Measurements from ENCODE around the gene NOTCH2.

The NOTCH2 gene

DNA sequence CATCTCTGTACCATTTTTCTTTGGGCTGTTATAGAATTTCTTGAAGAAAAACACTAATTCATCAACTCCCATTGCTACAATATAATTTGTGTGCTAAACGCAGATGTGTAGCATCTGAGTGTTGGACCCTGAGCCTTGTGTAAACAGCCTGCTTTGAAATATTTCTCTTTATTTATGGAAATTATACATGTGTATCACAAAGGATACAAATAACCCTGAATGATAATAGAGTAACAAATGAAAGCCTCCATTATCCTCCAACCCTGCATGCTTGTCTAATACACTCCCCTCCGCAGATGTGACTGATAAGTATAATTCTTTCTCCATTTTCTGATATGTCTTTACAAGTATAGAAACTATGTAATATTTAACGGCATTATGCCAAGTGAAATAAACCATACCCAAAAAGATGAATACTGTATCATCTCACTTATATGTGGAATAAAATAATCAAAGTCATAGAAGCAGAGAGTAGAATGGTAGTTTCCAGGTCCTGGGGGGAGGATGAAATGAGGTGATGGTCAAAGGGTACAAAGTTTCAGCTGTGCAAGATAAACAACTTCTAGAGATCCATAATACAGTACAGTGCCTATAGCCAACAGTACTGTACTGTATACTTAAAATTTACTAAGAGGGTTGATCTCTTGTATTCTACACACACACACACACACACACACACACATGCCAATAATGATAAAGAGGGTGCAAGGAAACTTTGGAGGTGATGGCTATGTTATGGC, 170.3 kb downstream of the NOTCH2 start:
- Histone ChIP-seq H3K36me3 (ENCODE audit: control insufficient read depth in 1 of 2, insufficient read depth in 2 of 2, low read length in 2 of 2) (no peaks in the 10 kb centered on the region), H4K12ac (ENCODE audit: low read depth, low read length) (no peak overlapping the region), H3K14ac (ENCODE audit: low read length) (no peak overlapping the region), H4K8ac (ENCODE audit: low read depth, low read length) (no peak overlapping the region), H2BK120ac (ENCODE audit: insufficient read depth, low read length, poor library complexity) (no peak overlapping the region), H3K9ac (ENCODE audit: low read length) (no peak overlapping the region), H3K27ac (ENCODE audit: low read depth, low read length) (no peak overlapping the region), H3K9me3 (ENCODE audit: insufficient read depth, low read depth, low read length) (no peaks in the 10 kb centered on the region), H3K4me3 (ENCODE audit: low read depth, low read length) (no peak overlapping the region), H3K27me3 (ENCODE audit: insufficient read depth, low read length) (no peaks in the 10 kb centered on the region), H3K23ac (ENCODE audit: low read length) (no peak overlapping the region), H3K4ac (ENCODE audit: low read depth, low read length) (no peak overlapping the region), H2AFZ (ENCODE audit: insufficient read depth, low read length, poor library complexity) (no peak overlapping the region), H4K91ac (ENCODE audit: low read depth, low read length) (no peak overlapping the region), H3K79me1 (ENCODE audit: low read length) (no peaks in the 10 kb centered on the region), H3K4me2 (ENCODE audit: low read length) (no peak overlapping the region), H2BK12ac (ENCODE audit: low read length) (no peak overlapping the region), H3K18ac (ENCODE audit: low read length) (no peak overlapping the region), H2BK5ac (ENCODE audit: low read depth, low read length, poor library complexity) (no peak overlapping the region), H2AK5ac (ENCODE audit: low read length) (no peak overlapping the region), H3K4me1 (ENCODE audit: control insufficient read depth in 1 of 2, insufficient read depth in 2 of 2, low read length in 2 of 2) (no peaks in the 10 kb centered on the region), H3K79me2 (ENCODE audit: control insufficient read depth, insufficient read depth, low read length, poor library complexity) (no peaks in the 10 kb centered on the region)
- DNase-seq, result no peak
- no CpG with 5 or more reads among the region's 3 CpGs for whole genome bisulfite sequencing (ENCODE audit: extremely low coverage, insufficient coverage, insufficient read length)

DNA sequence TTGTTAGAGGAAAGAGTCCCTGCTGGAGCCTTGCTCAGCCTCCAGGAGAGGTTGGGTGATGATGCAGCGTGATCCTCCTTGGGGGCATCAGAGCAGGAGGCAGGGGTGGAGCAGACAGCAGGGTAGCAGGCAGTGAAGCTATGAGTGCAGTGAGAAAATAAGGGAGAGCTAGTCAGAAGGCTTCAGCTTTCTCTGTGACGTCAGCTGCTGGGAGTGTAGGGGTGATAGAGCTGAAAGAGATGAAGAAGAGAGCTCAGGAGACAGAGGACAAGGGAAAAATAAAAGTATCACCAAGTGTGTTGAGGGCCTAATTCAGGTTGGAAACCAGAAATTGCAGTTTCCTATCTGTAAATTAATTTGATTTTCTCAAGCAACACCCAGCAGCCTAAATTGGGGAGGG, 170.9 kb downstream of the NOTCH2 start:
- Histone ChIP-seq H2AK5ac (ENCODE audit: low read length) (no peak overlapping the region), H3K4me2 (ENCODE audit: low read length) (no peak overlapping the region)
- WGBS (ENCODE audit: extremely low coverage, insufficient coverage, insufficient read length), result no CpG with 5 or more reads among the region's 2 CpGs

GRCh38 chr1:119896303-119896702, 173.2 kb downstream of the NOTCH2 start, which contains the start of gene ADAM30:
Gene ADAM30 (minus strand): TSS chr1:119896515. CDS start chr1:119896336, 179 bp downstream.
- WGBS (ENCODE audit: extremely low coverage, insufficient coverage, insufficient read length), result 100% methylated on average over 4 of the region's 24 CpGs
- no peak within 1 kb of the TSS for H3K4me2 ChIP-seq (ENCODE audit: low read length)
- no peaks in the 10 kb centered on the region for H3K79me1 ChIP-seq (ENCODE audit: low read length)
- no peak within 1 kb of the TSS for H4K8ac ChIP-seq (ENCODE audit: low read depth, low read length)
- H3K9me3 ChIP-seq (ENCODE audit: insufficient read depth, low read depth, low read length), result no peaks in the 10 kb centered on the region
- no peak within 1 kb of the TSS for H3K9ac ChIP-seq (ENCODE audit: low read length)
- no peaks in the 10 kb centered on the region for H3K79me2 ChIP-seq (ENCODE audit: control insufficient read depth, insufficient read depth, low read length, poor library complexity)
- H3K27me3 ChIP-seq (ENCODE audit: insufficient read depth, low read length), result no peaks in the 10 kb centered on the region
- H2AFZ ChIP-seq (ENCODE audit: insufficient read depth, low read length, poor library complexity), result no peak within 1 kb of the TSS
- no peak within 1 kb of the TSS for H2BK120ac ChIP-seq (ENCODE audit: insufficient read depth, low read length, poor library complexity)
- no peak within 1 kb of the TSS for H4K91ac ChIP-seq (ENCODE audit: low read depth, low read length)
- no peaks in the 10 kb centered on the region for H3K4me1 ChIP-seq (ENCODE audit: control insufficient read depth in 1 of 2, insufficient read depth in 2 of 2, low read length in 2 of 2)
- no peak within 1 kb of the TSS for H3K27ac ChIP-seq (ENCODE audit: low read depth, low read length)
- no peak within 1 kb of the TSS for H4K12ac ChIP-seq (ENCODE audit: low read depth, low read length)
- H2BK5ac ChIP-seq (ENCODE audit: low read depth, low read length, poor library complexity), result no peak within 1 kb of the TSS
- no peak within 1 kb of the TSS for H3K4me3 ChIP-seq (ENCODE audit: low read depth, low read length)
- no peaks in the 10 kb centered on the region for H3K36me3 ChIP-seq (ENCODE audit: control insufficient read depth in 1 of 2, insufficient read depth in 2 of 2, low read length in 2 of 2)
- DNase-seq, result no peak
- no peak within 1 kb of the TSS for H3K18ac ChIP-seq (ENCODE audit: low read length)
- no peak within 1 kb of the TSS for H3K14ac ChIP-seq (ENCODE audit: low read length)
- no peak within 1 kb of the TSS for H3K4ac ChIP-seq (ENCODE audit: low read depth, low read length)
- H2AK5ac ChIP-seq (ENCODE audit: low read length), result no peak within 1 kb of the TSS
- H3K23ac ChIP-seq (ENCODE audit: low read length), result no peak within 1 kb of the TSS
- H2BK12ac ChIP-seq (ENCODE audit: low read length), result no peak within 1 kb of the TSS

More for the DNA sequence above, 170.9 kb downstream of the NOTCH2 start:
- Histone ChIP-seq H4K12ac (ENCODE audit: low read depth, low read length) (no peak overlapping the region), H3K4ac (ENCODE audit: low read depth, low read length) (no peak overlapping the region), H3K18ac (ENCODE audit: low read length) (no peak overlapping the region), H2BK12ac (ENCODE audit: low read length) (no peak overlapping the region), H4K8ac (ENCODE audit: low read depth, low read length) (no peak overlapping the region), H3K36me3 (ENCODE audit: control insufficient read depth in 1 of 2, insufficient read depth in 2 of 2, low read length in 2 of 2) (no peaks in the 10 kb centered on the region), H3K27me3 (ENCODE audit: insufficient read depth, low read length) (no peaks in the 10 kb centered on the region), H2BK120ac (ENCODE audit: insufficient read depth, low read length, poor library complexity) (no peak overlapping the region), H3K79me1 (ENCODE audit: low read length) (no peaks in the 10 kb centered on the region), H2AFZ (ENCODE audit: insufficient read depth, low read length, poor library complexity) (no peak overlapping the region), H3K27ac (ENCODE audit: low read depth, low read length) (no peak overlapping the region), H3K14ac (ENCODE audit: low read length) (no peak overlapping the region), H3K9me3 (ENCODE audit: insufficient read depth, low read depth, low read length) (no peaks in the 10 kb centered on the region), H3K4me1 (ENCODE audit: control insufficient read depth in 1 of 2, insufficient read depth in 2 of 2, low read length in 2 of 2) (no peaks in the 10 kb centered on the region), H3K4me3 (ENCODE audit: low read depth, low read length) (no peak overlapping the region), H3K23ac (ENCODE audit: low read length) (no peak overlapping the region), H3K9ac (ENCODE audit: low read length) (no peak overlapping the region), H4K91ac (ENCODE audit: low read depth, low read length) (no peak overlapping the region), H2BK5ac (ENCODE audit: low read depth, low read length, poor library complexity) (no peak overlapping the region), H3K79me2 (ENCODE audit: control insufficient read depth, insufficient read depth, low read length, poor library complexity) (no peaks in the 10 kb centered on the region)
- no peak for DNase-seq

GRCh38 chr1:119895102-119895501, 174.4 kb downstream of the NOTCH2 start:
- Histone ChIP-seq H2BK120ac (ENCODE audit: insufficient read depth, low read length, poor library complexity) (no peak overlapping the region), H4K12ac (ENCODE audit: low read depth, low read length) (no peak overlapping the region), H4K91ac (ENCODE audit: low read depth, low read length) (no peak overlapping the region), H2BK5ac (ENCODE audit: low read depth, low read length, poor library complexity) (no peak overlapping the region), H3K23ac (ENCODE audit: low read length) (no peak overlapping the region), H2BK12ac (ENCODE audit: low read length) (no peak overlapping the region), H3K9me3 (ENCODE audit: insufficient read depth, low read depth, low read length) (no peaks in the 10 kb centered on the region), H2AFZ (ENCODE audit: insufficient read depth, low read length, poor library complexity) (no peak overlapping the region), H3K79me2 (ENCODE audit: control insufficient read depth, insufficient read depth, low read length, poor library complexity) (no peaks in the 10 kb centered on the region), H3K79me1 (ENCODE audit: low read length) (no peaks in the 10 kb centered on the region), H3K36me3 (ENCODE audit: control insufficient read depth in 1 of 2, insufficient read depth in 2 of 2, low read length in 2 of 2) (no peaks in the 10 kb centered on the region), H4K8ac (ENCODE audit: low read depth, low read length) (no peak overlapping the region), H3K4me1 (ENCODE audit: control insufficient read depth in 1 of 2, insufficient read depth in 2 of 2, low read length in 2 of 2) (no peaks in the 10 kb centered on the region), H3K14ac (ENCODE audit: low read length) (no peak overlapping the region), H3K9ac (ENCODE audit: low read length) (no peak overlapping the region), H3K4ac (ENCODE audit: low read depth, low read length) (no peak overlapping the region), H3K27me3 (ENCODE audit: insufficient read depth, low read length) (no peaks in the 10 kb centered on the region), H3K27ac (ENCODE audit: low read depth, low read length) (no peak overlapping the region), H3K18ac (ENCODE audit: low read length) (no peak overlapping the region), H2AK5ac (ENCODE audit: low read length) (no peak overlapping the region), H3K4me3 (ENCODE audit: low read depth, low read length) (no peak overlapping the region), H3K4me2 (ENCODE audit: low read length) (no peak overlapping the region)
- DNase-seq, result peak; percentile 11 to 58
- no CpG with 5 or more reads among the region's 4 CpGs for WGBS (ENCODE audit: extremely low coverage, insufficient coverage, insufficient read length)

Measured in trophoblast cell (in vitro differentiated cells and primary cell).